HuH-7 (cell line): ENCODE measurements around the gene MAGI2.

Experiments used
- DNase-seq: peaks from one replicate; pipeline ENCODE4 v3.0.0; 2011; ENCODE audit warnings: low spot score

The MAGI2 gene

DNA sequence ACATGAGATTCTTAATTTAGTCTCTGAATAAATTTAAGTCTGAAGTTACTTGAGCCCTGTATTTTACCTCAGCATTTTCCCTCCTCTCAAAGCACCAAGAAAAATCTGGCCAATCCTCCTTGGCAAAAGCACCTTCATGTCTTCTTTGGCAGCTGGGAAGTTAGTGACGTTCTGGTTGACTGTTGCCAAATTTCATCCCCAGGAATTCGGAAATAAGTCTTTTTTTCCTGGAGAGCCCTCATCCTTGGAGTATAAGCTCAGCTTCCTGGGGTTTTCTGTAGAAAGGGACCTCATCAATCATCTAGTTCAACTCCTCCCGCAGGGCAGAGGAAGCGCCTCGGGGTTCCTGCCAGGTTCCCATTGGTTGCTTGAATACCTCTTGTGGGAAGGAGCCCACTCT lies 1277.3 kb downstream of the MAGI2 start:
- DNase-seq, result no peak

DNA sequence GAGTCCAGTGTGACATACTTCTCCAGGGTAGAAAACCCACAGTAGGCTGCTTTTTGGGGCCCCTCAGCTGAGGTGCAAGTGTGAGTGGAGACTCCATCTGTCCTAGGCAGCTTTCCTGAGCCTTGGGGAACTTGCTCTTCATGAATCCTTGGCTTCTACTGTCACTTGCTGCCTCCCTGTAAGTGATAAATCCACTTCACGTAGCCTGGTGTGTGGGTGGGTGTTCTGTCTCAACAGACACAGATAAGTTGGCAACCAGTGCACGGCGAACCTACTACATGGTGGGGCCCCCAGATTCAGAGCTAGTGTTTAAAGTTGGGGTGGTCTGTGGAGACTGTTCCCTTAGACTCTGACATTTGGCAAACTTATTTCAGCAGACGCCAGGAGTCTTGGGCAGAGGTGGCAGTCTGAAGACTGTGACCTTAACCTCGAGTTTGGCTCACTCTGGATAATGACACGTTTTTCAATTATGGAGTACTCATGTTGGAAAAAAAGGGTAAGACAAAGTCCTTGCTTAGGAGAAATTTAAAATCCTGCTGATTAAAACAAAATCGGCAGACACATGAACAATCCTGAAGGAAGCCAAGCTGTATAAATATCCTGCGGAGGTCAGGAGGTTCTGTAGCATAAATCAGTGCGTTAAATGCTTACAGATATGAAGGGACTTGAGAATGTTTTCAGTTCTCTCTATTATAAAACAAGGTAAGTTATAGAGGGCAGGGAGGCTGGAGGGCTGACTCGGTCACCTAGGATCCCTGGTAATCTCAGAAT lies 1278.0 kb downstream of the MAGI2 start:
- no peak for DNase-seq

DNA sequence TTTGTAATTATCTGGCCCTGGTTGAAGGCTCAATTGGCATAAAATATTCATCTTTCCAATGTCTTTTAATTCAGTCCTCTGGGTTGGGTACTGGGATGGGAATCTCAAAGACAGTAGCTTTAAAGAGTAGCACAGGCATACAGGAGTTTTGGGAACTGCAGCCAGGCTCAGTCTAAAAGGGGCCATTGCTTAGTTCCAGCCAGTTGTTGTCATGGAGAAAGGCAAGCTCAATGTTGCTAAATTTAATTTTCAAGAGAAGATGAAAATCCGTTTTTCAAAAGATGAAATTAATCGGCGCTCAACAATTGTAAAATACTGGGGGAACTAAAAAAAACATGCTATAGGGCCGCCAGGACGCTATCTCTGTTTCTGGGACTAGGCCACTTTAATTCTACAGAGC lies 1279.8 kb downstream of the MAGI2 start:
- no peak for DNase-seq

DNA sequence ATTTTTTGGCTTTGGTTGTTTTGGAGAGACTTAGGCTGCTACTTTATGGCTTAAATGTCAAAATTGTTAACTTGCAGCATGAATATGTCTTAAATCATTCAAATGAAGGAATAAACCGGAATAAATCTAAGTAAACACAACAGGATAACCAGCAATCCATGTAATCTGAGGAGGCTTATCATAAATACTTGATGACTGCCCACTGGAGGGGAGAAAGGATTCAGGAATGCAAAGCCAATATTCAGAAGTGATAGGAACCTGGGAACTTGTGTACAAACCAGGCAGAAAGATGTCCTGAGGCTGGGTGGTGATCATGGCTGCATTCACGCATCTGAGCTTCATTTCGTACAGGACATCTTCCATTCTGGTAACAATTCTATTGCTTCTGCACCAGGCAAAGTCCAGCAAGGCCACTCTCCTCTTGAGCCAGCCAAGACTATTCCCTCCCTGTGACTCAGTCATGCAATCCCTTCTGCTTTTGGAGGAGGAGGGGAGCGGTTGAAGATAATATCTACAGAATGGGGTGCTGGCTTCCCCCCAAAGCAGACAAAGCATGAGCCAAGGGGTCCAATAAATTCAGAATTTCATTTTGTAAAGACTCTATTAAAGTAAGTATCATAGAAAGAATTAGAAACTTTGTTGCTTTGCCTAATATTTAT lies 1280.4 kb downstream of the MAGI2 start:
- no peak for DNase-seq

DNA sequence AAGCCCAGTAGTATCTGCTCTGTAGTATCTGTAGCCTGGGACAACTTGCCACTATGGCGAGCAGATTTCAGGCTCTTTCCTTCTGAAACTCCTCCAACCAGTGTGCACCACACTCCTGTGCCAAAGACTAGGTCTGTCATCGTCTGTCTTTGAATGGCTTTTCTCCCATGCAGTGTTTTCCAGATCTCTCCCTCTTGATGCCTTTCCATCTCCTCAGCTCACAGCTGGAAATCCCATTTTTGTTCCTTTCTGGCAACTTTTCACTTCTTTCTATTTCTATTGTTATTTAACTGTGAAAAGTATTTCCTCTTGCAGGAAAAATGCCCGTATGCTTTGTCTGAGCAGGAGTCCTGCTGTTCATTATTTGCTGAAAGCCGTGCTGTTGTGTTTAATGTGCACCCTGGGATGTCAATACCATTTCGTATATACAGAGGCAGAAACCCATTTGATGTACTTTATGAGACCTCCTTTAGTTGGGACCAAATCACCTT lies 1281.2 kb downstream of the MAGI2 start:
- DNase-seq, result no peak

DNA sequence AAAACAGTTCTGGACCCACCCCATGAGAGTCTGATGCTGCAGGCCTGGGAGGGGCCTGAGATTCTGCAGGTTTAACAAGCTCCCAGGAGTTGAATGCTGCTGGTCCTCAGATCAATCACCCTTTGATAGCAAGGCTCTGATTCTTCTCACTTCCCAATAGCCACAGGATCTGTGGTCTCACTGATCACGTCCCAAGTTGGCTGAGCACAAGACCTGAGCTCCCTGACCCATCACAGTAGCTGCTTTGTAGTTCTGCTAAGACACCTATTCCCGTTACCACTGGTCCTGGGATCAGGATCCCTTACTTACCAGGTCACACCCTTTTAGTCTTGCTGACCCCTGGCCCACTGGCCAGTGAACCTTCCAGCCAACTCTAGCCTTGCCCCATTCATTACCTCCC lies 1282.1 kb downstream of the MAGI2 start:
- no peak for DNase-seq

DNA sequence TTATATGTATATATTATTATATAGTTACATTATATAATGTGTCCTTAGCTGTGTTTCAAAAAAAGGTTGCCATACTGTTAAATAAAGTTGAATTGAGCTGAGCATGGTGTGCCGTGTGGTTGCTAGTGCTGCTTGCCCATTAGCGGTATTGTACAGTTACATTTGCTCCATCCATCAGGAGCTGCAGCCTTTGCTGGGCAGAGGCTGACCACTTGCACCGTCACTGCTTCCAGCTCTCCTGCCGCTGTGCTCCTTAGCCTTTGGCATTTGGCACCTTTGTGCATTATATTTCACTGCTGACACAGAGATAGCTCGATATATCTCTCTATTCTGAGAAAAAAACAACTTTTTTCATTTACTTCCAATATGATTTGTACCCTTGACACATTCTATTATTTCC lies 1282.7 kb downstream of the MAGI2 start:
- DNase-seq, result no peak

DNA sequence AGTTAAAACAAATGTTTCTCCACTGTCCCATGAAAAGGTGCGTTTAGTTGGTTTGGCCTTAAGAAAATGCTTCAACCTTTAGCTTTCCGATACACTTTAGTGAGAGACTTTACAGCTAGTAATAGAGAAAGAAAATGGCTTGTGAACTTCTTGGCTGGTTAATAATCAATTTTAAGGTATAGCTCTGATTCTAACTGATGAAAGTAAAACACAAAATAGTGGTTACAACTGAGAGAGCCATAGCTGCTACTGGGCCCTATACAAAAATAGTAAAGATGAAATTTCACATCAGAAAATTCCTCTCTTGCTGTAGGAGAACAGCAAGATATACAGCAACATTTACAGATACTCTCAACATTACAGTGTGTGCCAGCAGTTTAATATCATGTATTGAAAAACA lies 1283.5 kb downstream of the MAGI2 start:
- no peak for DNase-seq

DNA sequence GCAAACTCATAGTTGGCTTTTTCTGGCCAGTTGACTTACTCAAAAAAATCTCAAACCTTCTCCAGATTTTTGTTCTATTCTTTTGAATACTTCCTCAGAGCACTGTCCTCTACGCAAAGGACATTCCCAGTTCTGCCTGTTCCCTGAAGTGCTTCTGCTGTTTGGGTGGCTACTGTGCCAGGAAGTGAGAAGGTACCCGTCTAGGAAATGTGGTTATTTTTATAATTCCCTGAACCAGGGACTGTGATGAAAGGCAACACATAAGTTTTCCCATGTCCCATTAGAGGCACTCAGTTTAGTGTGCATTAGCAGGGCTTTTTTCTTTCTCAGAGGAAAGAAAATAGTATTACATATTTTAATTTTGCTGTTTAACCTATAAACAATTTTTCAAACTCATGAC lies 1284.6 kb downstream of the MAGI2 start:
- DNase-seq, result no peak

DNA sequence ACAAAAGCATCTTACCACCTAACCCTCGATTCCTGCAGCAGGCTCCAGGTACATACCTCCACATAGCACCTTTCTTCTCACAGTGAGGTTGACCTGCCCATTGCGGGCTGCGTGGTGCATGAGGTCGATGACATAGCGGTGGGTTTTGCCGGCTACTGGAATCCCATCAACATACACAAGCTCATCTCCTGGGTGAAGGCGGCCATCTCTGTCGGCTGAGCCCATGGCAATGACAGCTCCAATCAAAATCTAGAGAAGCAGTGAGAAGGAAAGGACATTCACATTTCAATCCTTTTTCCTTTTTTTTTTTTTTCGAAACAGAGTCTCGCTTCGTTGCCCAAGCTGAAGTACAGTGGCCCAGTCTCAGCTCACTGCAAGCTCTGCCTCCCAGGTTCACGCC lies 1285.6 kb downstream of the MAGI2 start:
- no peak for DNase-seq

DNA sequence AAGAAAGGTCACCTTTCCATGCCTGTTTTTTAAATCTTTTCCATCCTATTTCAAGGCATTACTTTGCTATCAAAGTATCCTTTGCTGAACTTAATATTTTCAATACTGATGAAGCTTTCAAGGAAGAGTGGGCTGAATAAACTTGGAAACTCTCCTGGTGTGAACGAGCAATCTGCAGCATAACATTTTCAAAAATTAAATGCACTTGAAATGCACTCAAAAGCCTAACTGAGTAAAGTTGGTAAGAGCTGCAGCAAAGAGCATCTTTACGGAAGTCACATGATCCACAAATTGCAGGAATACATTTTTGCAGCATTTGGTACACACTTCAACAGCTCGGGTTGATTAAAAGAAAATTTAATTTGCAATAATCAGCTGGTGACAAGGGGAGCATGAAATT lies 1287.6 kb downstream of the MAGI2 start:
- no peak for DNase-seq

DNA sequence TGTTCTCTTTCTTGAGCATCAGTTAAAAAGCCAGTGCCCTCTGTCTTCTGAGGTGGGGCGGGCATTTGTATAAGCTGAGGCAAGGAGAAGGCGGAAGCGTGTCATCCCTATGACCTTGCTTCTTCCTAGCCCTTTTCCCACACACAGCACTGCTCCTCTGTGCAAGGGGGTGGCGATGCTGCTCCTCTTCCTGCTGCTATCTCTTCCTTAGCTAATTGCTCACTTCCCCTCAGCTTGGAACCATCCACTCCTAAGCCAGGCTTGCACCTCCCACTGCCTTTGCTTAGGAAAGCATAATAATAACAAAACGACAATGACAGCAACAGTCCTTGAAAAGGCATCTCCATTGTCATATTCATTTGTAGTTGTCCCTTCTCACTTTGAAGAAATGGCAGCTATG lies 1288.0 kb downstream of the MAGI2 start:
- no peak for DNase-seq

DNA sequence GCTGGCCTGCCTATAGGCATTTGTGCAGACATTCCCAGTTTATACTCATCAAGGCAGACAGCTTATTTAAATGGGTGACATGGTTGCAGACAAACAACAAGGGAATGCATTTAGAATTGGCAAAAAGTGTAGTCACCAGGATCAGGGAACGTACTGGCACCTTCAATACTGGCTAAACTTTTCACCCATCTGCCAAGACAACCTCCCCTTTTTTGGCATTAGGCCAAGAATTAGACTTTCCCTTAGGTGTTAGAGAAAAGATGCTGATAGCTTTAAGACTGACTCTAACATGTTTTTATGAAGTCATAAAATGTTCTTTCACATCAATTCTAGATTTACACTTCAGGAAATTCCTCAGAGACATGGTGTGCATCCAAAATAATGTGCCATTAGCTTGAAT lies 1289.0 kb downstream of the MAGI2 start:
- no peak for DNase-seq

DNA sequence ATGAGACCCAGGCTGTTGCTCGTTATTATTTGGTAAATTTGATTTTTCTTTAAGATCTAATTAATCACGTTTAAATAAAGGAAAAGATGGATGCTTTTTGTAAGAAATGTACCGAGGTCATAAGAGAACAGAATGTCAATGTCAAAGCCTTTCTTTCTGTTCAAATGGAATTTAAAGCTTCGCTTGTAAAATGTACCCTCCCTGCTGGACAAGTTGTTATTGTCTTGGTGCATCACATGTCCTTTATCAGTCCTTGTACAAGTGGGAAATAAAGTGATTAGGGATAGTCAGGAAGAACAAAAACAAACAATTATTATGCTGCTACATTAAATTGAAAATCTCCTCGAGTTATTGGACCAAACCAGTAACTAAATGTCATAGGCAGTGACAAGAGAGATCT lies 1291.7 kb downstream of the MAGI2 start:
- DNase-seq, result no peak

DNA sequence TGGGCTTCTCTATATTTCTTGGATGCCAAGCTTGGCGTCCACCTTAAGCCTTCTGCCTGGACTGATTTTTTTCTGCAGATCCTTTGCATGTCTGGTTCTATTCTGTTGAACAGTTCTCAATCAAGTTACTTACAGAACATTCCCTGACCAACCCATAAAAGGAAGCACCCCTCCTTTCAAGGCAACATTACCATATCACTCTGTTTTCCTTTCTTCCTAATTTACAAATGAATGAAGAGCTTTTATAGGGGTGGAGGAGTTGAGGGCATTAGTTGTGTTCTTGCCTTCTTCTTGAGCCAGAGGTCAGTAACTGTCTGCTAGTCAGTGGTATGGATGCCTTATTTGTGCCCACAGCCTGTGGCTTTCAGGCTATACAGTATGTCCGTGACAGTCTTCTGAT lies 1293.9 kb downstream of the MAGI2 start:
- DNase-seq, result no peak

DNA sequence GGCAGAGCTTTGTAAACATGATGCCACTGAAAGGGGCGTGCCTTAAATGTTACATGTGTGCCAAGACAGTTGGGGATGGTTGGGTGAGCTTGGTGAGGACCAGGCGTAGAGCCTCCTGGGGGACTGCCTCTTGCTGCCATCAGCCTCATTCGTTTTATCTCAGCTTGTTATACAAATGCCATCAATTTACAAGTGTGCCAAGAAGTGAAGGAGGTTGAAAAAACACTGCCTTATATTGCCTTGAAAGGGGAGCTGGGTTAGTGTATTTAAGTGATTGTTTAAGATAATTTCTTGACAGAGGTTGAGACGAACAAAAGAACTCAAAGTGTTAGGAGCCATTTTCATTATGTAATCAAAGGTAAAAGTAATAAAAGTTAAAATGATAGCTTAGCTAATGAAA lies 1300.2 kb downstream of the MAGI2 start:
- DNase-seq, result no peak

DNA sequence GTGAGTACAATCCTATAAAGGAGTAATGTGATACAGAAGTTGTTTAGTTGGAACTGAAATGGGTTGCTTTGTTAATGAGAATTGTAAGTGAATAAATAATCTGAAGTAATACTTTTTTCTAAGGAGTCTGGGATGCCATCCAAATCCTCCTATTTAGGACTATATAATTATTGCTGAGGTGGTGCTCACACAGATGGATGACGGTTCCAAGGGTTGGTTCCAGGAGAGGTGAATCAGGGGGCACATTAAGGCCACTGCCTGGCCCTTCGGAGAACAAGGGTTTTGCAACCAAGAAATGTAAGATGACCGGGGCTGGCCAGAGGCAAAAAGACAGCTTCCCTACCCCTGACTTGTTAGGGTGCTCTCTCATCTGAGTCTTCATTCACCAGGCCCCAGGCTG lies 1302.2 kb downstream of the MAGI2 start:
- DNase-seq, result no peak

DNA sequence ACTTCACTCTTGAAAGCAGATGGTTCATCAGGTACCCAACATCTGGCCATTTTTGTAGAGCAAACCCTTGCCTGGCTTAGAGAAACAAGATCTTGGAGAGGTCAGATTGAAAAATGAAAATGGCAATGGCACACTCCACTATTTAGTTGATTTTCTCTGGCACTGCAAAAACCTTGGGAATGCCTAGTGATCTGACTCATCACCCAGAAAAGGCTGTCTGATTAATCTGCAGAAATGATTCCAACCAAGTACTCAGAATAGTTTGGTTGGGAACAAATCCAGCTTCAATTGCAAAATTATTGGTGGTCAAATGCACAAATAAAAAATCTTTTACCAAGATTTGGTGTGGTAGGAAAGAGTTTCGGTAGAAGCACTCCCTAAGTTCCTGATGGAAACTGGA lies 1303.7 kb downstream of the MAGI2 start:
- DNase-seq, result no peak

DNA sequence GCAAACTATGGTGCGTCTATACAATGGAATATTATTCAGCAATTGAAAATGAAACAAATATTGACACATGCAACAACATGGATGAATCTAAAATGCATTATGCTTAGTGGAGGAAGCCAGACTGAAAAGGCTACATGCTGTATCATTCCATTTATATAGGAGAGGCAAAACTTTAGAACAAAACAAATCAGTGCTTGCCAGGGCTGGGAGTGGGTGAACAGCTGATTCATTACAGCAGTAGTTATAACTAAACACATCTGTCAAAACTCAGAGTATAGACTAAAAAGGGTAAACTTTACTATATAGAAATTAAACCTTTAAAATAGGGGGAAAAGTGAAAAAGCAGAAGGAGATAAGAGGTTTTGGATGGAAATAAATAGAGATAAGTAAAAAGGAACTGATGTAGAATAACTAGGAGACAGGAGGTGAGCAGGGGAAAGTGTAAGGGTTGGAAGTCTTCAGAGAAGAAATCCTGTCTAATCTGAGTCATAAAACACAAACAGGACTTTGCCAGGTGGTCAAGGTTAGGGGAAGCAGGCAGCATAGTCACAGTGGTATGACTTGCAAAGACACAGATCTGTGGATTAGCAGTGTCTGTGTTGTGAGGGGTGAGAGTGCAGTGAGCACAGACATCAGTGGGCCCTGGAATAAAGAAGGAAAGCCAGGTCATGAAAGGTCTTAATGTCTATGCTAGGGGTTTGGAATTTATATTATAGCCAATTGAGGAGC lies 1305.1 kb downstream of the MAGI2 start:
- no peak for DNase-seq

DNA sequence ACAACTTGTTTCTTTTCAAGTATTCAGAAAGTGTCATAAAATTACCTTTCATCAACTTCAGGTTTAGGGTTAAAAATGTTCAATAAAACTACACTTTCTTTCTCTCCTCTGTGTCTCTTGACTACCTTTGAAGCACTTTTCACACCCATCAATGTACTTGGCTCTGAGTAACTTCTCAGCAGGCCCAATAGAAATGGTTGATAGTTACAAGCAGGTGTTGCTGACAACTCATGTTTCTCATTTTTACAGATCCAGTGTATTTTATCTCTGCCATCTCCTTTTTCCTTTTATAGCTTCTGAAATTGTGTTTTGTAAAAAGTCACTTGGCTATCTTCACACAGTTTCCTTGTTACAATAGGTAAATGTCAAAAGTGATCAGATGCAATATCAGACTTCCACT lies 1306.9 kb downstream of the MAGI2 start:
- no peak for DNase-seq

DNA sequence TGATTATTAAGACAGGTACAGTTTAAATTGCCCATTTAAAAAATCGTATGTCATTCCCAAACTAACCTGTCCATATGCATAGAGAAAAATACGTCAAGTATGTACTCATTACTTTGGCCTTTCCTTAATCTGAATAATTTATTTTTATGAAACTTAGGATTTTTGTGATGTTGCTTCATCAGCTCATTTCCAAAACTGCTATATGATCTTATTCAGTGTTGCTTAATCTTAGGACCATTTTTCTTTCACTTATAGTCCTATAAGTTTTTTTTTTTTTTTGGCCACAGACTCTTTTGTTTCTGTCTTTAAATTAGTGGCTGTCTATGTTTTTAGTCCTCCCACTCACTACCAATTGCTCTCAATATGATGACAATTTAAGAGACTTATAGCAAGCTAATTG lies 1309.8 kb downstream of the MAGI2 start:
- no peak for DNase-seq

DNA sequence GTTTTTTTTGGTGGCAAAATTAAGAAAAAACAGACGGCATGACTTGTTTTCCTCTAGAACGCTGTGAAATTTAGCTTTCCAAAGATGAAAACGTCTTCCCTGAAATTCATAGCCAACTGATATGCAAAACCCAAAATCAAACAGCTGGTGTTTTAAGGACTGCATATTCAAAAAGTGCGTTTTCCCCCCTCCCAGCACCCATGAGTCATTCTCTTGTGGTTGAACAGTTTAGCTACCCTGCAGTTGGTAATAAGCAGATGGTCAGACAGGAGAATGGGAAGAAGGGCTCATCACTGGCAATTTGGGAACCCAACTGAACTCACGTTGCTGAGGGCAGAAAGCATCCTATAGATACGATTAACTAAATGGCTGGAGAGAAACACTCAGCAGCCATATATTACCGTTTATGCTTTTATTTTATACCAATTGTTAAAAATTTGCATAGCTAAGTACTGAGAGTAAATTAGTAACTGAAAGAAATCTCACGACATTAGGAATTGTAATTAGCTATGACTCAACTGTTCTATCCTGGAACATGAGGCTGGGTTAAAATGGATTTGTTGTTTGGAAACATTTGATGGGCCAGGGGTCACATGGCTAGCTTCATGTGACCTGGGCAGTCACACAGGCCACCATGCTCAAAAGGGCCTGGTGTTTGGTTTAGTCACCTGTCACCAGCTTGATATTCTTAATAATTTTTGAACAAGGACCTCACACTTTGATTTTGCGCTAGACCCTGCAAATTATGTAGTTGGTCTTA lies 1311.8 kb downstream of the MAGI2 start:
- DNase-seq, result no peak
